Neural progenitor cell (in vitro differentiated cells): Measurements from ENCODE around the gene MUC6. TPM values are rescaled to one million over a fixed set of nuclear protein-coding genes. Genes with fewer than 3 reads are reported as not detected.

Experiments used
- DNase-seq: peaks from one replicate; pipeline ENCODE4 v3.0.0-alpha.2; 2016; ENCODE audit warnings: low spot score
- H2AFZ ChIP-seq: fragments of 200-600 bp; sonication (generic); replicated peaks from 2 replicates; pipeline ENCODE4 v1.6.1; 2016; ENCODE audit warnings: antibody characterized with exemption
- H3F3A ChIP-seq: fragments of 200-600 bp; sonication (generic); 2 replicates; pipeline ENCODE4 v1.6.1; 2016; ENCODE audit warnings: antibody characterized with exemption, low read depth
- H3K27ac ChIP-seq: fragments of 200-600 bp; sonication (generic); 2 replicates; pipeline ENCODE4 v1.5.1; 2016; ENCODE audit warnings: mild to moderate bottlenecking
- H3K27me3 ChIP-seq: fragments of 200-600 bp; sonication (generic); 2 replicates; pipeline ENCODE4 v1.6.1; 2016; ENCODE audit warnings: mild to moderate bottlenecking, moderate library complexity
- H3K36me3 ChIP-seq: fragments of 200-600 bp; sonication (generic); 2 replicates; pipeline ENCODE4 v1.5.1; 2016
- H3K4me1 ChIP-seq: fragments of 200-600 bp; sonication (generic); 2 replicates; pipeline ENCODE4 v1.6.1; 2016; ENCODE audit warnings: mixed run types
- H3K4me2 ChIP-seq: fragments of 200-600 bp; sonication (generic); 2 replicates; pipeline ENCODE4 v1.6.1; 2016
- H3K4me3 ChIP-seq: fragments of 200-600 bp; sonication (generic); 2 replicates; pipeline ENCODE4 v1.5.1; 2016
- H3K79me2 ChIP-seq: fragments of 200-600 bp; sonication (generic); 2 replicates; pipeline ENCODE4 v1.6.1; 2016; ENCODE audit warnings: low read depth
- H3K9ac ChIP-seq: fragments of 200-600 bp; sonication (generic); 2 replicates; pipeline ENCODE4 v1.6.1; 2016
- H3K9me3 ChIP-seq: fragments of 200-600 bp; sonication (generic); 2 replicates; pipeline ENCODE4 v1.5.1; 2016; ENCODE audit warnings: low read depth
- H4K20me1 ChIP-seq: fragments of 200-600 bp; sonication (generic); 2 replicates; pipeline ENCODE4 v1.6.1; 2016; ENCODE audit warnings: low read depth
- H3K27ac Mint-ChIP-seq: 3 replicates; pipeline ENCODE4 v1.8.0; 2021; ENCODE audit warnings: mixed read lengths
- H3K27me3 Mint-ChIP-seq: 2 replicates; pipeline ENCODE4 v1.8.0; 2022; ENCODE audit warnings: low read depth, mild to moderate bottlenecking, inconsistent platforms, moderate library complexity, mixed read lengths; ENCODE audit not compliant: insufficient read depth
- H3K36me3 Mint-ChIP-seq: 3 replicates; pipeline ENCODE4 v1.8.0; 2021; ENCODE audit warnings: mixed read lengths
- H3K4me1 Mint-ChIP-seq: 3 replicates; pipeline ENCODE4 v1.8.0; 2021; ENCODE audit warnings: mixed read lengths
- H3K4me3 Mint-ChIP-seq: 3 replicates; pipeline ENCODE4 v1.8.0; 2021; ENCODE audit warnings: mild to moderate bottlenecking, moderate library complexity, mixed read lengths
- H3K9me3 Mint-ChIP-seq: 3 replicates; pipeline ENCODE4 v1.8.0; 2020; ENCODE audit warnings: mixed read lengths
- CTCF ChIP-seq: fragments of 200-600 bp; sonication (generic); IDR thresholded peaks from 2 replicates; pipeline ENCODE4 v1.5.1; 2017; ENCODE audit warnings: antibody characterized with exemption, mild to moderate bottlenecking
- EZH2 ChIP-seq: fragments of 200-600 bp; sonication (generic); IDR thresholded peaks from 2 replicates; pipeline ENCODE4 v1.6.1; 2017; ENCODE audit warnings: antibody characterized with exemption, mild to moderate bottlenecking, moderate library complexity
- EZH2phosphoT487 ChIP-seq: fragments of 200-600 bp; sonication (generic); IDR thresholded peaks from 2 replicates; pipeline ENCODE4 v1.6.1; 2017; ENCODE audit warnings: antibody characterized with exemption
- total RNA-seq: library from RNA; depleted of rRNA; stranded (reverse); fragments of >200 nt; gene quantifications from 2 replicates; pipeline ENCODE4 v1.2.3, GENCODE V29; 2015; ENCODE audit warnings: low replicate concordance

Gene MUC6
- total RNA-seq, 1 donor from 2014 or later: not detected

GRCh38 chr11:1043563-1044096, 7.1 kb upstream of the MUC6 start:
- Mint-ChIP-seq H3K27me3 (no peaks in the 10 kb centered on the region), H3K27ac (no peak overlapping the region), H3K36me3 (no peaks in the 10 kb centered on the region), H3K4me3 (no peak overlapping the region), H3K9me3 (no peaks in the 10 kb centered on the region), H3K4me1 (no peaks in the 10 kb centered on the region)
- H3K4me1 ChIP-seq: no peaks in the 10 kb centered on the region
- no peak overlapping the region for H2AFZ ChIP-seq
- H3K9me3 ChIP-seq: no peaks in the 10 kb centered on the region
- no peaks in the 10 kb centered on the region for H3K79me2 ChIP-seq
- H3K9ac ChIP-seq: no peak overlapping the region
- H3K4me2 ChIP-seq: no peak overlapping the region
- no peaks in the 10 kb centered on the region for H3K36me3 ChIP-seq
- H3K27me3 ChIP-seq: no peaks in the 10 kb centered on the region
- H3K27ac ChIP-seq: no peak overlapping the region
- H3K4me3 ChIP-seq: no peak overlapping the region
- TF ChIP-seq EZH2phosphoT487 (no peak), EZH2 (no peak), CTCF (no peak)
- H3F3A ChIP-seq: no peaks in the 10 kb centered on the region
- no peak for DNase-seq
- H4K20me1 ChIP-seq: no peaks in the 10 kb centered on the region

GRCh38 chr11:1042626-1043562, 6.4 kb upstream of the MUC6 start:
- Histone ChIP-seq H3K27me3 (no peaks in the 10 kb centered on the region), H3K27ac (no peak overlapping the region), H3K4me2 (no peak overlapping the region), H3K79me2 (no peaks in the 10 kb centered on the region), H3K36me3 (no peaks in the 10 kb centered on the region), H3K4me1 (no peaks in the 10 kb centered on the region), H3K4me3 (no peak overlapping the region), H3F3A (no peaks in the 10 kb centered on the region), H3K9me3 (no peaks in the 10 kb centered on the region), H2AFZ (no peak overlapping the region), H4K20me1 (no peaks in the 10 kb centered on the region), H3K9ac (no peak overlapping the region)
- no peak overlapping the region for H3K27ac Mint-ChIP-seq
- H3K36me3 Mint-ChIP-seq: no peaks in the 10 kb centered on the region
- H3K4me3 Mint-ChIP-seq: no peak overlapping the region
- DNase-seq: no peak
- no peaks in the 10 kb centered on the region for H3K4me1 Mint-ChIP-seq
- H3K27me3 Mint-ChIP-seq: no peaks in the 10 kb centered on the region
- H3K9me3 Mint-ChIP-seq: no peaks in the 10 kb centered on the region
- TF ChIP-seq CTCF: no peak
- TF ChIP-seq EZH2phosphoT487: no peak
- TF ChIP-seq EZH2: no peak

- no peak for DNase-seq
- Histone ChIP-seq H4K20me1 (no peaks in the 10 kb centered on the region), H2AFZ (no peak overlapping the region), H3K4me1 (no peaks in the 10 kb centered on the region), H3K27me3 (no peaks in the 10 kb centered on the region), H3K27ac (no peak overlapping the region), H3K4me2 (no peak overlapping the region), H3K9ac (no peak overlapping the region), H3K9me3 (no peaks in the 10 kb centered on the region), H3K4me3 (no peak overlapping the region), H3K79me2 (no peaks in the 10 kb centered on the region), H3F3A (no peaks in the 10 kb centered on the region), H3K36me3 (no peaks in the 10 kb centered on the region)
- H3K4me1 Mint-ChIP-seq: no peaks in the 10 kb centered on the region
- H3K27ac Mint-ChIP-seq: no peak overlapping the region
- no peaks in the 10 kb centered on the region for H3K27me3 Mint-ChIP-seq
- H3K9me3 Mint-ChIP-seq: no peaks in the 10 kb centered on the region
- TF ChIP-seq CTCF: no peak
- no peak for TF ChIP-seq EZH2phosphoT487
- no peak for TF ChIP-seq EZH2
- no peaks in the 10 kb centered on the region for H3K36me3 Mint-ChIP-seq
- H3K4me3 Mint-ChIP-seq: no peak overlapping the region
Measured at GRCh38 chr11:1041936-1042608, 5.6 kb upstream of the MUC6 start.
